B cell (primary cell): Measurements from ENCODE around the gene PMM1.

Experiments
- CTCF ChIP-seq: fragments of 200-600 bp; IDR thresholded peaks from one replicate; pipeline ENCODE4 v1.8.0; 2022; ENCODE audit warnings: antibody characterized with exemption, mild to moderate bottlenecking
- EZH2 ChIP-seq: IDR thresholded peaks from 2 replicates; pipeline ENCODE4 v1.6.1; 2012; ENCODE audit warnings: borderline replicate concordance, low read depth, mild to moderate bottlenecking, moderate library complexity, low read length; ENCODE audit not compliant: insufficient read depth, poor library complexity, severe bottlenecking

- TF ChIP-seq EZH2 (no peak), CTCF (no peak)
Observed at GRCh38 chr22:41613456-41613855, 23.8 kb upstream of the PMM1 start.
